Body of pancreas (tissue), 4 donors: ENCODE results near the gene ALX4.

Experiments used
- CTCF ChIP-seq, 7 experiments: fragments of 450-650 bp in 4 of 7; fragments of 200-600 bp in 3 of 7; sonication (generic) in 3 of 7; IDR thresholded peaks; one replicate each; pipeline ENCODE4 v1.5.1; 2016 to 2019; ENCODE audit warnings: antibody characterized with exemption in 7 of 7
- POLR2A ChIP-seq, 3 donors: fragments of 450-650 bp; IDR thresholded peaks; one replicate each; pipeline ENCODE4 v1.6.1; 2016; ENCODE audit warnings: antibody characterized with exemption in 3 of 3, mild to moderate bottlenecking in 2 of 3

DNA sequence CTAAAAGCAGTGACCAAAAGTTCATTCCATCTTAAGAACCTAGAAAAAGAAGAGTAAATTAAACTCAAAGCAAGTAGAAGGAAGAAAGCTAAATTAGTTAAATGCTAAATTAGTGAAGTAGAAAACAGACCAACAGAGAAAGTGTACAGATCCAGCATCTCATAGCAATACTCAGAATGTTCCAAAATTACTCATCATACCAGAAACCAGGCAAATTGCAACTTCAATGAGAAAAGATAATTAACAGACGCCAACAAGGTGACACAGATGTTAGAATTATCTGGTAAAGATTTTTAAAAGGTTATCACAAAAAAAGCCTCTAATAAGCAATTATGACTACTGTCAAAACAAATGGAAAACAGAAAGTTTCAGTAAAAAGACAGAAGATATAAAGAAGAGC, 96.8 kb downstream of the ALX4 start:
- TF ChIP-seq CTCF (IDR thresholded peaks at IDR 0.05) (no peak), POLR2A (IDR thresholded peaks at IDR 0.05) (no peak)
